ENCODE data around the gene TBRG4. TPM values are rescaled to one million over a fixed set of nuclear protein-coding genes. Genes with fewer than 3 reads are reported as not detected.

Gene TBRG4
- total RNA-seq, 1 donor: 46.6 TPM

DNA sequence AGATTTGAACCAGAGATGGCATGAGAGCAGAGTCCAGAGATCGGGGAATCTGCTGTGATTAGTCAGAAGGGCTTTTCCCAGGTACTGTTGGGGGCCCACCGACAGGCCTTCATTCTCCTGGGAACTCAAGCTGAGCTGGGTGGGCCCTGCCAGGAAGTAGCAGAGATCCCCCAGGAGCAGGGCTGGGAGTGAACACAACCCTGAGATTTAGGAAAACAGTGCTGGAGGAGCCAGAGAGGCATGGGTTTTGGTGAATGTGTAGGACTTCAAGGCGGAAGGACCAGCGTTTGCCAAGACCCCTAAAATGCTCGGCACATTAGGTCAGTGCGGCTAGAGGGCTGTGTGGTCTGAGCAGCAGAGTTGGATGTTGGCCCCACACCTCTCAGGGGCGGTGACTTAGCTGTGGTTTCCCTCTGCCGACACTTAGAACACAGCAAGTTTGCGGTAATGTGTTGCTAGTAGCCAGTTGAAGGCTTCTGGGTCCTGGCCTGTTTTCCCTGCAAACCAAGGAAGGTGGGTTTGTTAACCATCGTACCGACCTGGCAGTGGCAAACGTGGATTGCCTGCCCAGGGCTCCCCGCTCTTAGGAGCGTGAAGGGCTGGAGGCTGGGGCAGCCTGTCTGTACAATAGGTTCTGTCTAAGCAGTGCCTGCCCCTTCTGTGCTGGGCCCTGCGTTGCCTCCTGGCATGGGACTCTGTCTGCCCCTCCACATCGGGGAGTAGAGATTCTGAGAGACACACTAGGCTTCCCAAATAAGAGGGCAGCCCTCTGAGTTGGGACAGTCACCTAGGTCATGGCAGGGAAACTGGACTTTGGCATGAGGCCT, 36.8 kb downstream of the TBRG4 start:
- no peak for DNase-seq (ENCODE audit: low read depth)
- TF ChIP-seq, protein P1, sequence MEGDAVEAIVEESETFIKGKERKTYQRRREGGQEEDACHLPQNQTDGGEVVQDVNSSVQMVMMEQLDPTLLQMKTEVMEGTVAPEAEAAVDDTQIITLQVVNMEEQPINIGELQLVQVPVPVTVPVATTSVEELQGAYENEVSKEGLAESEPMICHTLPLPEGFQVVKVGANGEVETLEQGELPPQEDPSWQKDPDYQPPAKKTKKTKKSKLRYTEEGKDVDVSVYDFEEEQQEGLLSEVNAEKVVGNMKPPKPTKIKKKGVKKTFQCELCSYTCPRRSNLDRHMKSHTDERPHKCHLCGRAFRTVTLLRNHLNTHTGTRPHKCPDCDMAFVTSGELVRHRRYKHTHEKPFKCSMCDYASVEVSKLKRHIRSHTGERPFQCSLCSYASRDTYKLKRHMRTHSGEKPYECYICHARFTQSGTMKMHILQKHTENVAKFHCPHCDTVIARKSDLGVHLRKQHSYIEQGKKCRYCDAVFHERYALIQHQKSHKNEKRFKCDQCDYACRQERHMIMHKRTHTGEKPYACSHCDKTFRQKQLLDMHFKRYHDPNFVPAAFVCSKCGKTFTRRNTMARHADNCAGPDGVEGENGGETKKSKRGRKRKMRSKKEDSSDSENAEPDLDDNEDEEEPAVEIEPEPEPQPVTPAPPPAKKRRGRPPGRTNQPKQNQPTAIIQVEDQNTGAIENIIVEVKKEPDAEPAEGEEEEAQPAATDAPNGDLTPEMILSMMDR (IDR thresholded peaks at IDR 0.05; ENCODE audit: insufficient read depth, low read length): no peak
- H3K4me3 ChIP-seq (ENCODE audit: low read depth, low read length): no peak overlapping the region

DNA sequence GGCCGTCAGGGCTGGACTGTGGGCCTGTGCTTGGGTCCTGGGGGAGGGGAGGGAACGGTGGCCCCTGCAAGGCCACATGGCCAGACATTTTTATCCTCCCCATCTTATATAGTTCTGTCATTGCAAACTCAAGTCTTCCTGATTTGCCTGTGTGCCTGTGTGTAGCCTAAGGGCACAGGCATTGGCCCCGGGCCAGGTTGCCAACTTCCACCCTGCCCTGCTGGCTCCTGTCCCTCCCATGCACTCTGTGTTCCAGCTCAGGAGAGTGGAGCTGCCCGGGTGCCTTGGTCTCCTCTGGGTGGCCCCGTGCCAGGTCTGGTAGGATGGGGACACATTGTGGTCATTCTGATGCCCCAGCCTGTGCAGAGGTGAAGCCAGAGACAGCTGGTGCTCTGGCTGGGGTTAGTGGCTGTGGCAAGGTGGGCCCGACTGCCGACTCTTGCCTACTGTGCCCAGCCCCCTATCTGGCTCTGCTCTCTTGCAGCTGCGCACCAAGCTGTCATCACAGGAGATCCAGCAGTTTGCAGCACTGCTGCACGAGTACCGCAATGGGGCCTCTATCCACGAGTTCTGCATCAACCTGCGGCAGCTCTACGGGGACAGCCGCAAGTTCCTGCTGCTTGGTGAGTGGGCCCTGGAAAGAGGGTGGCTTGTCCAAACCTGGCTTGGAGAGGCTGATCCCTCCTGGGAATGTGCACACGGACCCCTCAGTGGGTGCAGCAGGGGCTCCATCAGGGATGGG, 37.5 kb downstream of the TBRG4 start:
- H3K4me3 ChIP-seq (ENCODE audit: low read depth, low read length): no peak overlapping the region
- no peak for DNase-seq (ENCODE audit: low read depth)
- TF ChIP-seq, protein P1 (IDR thresholded peaks at IDR 0.05; ENCODE audit: insufficient read depth, low read length): no peak

DNA sequence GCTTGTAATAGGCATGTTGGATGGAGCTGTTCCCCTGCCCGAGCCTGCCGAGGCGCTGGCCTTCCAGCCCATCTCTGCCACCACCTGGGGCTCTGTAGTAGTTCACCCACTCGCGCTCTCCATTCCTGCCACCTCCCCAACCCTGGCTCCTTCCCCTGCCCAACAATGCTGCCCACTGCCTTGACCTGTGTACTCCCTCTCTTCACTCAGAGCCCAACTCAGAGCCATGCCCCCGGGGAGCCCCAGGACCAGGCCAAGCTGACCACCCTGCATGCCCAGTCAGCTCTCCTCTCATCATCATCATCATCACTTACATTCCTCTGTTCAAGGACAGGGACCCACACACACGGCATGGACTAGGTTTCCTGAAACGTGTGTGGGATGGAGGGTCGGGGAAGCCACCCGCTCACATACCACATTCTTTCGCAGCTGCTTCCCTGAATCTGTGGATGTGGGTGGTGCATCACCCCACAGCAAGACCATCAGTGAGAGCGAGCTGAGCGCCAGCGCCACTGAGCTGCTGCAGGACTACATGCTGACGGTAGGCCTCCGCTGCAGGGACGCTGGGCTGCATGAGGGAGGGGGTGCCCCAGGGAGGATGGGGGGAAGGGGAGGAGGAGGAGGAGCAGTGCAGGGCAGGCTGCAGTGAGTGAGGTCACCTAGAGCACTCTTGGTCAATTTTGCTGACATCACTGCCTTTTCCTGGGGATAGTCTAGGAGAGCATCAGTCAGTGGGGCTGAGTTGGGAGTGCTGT, 38.3 kb downstream of the TBRG4 start:
- DNase-seq (ENCODE audit: low read depth): no peak
- TF ChIP-seq, protein P1 (IDR thresholded peaks at IDR 0.05; ENCODE audit: insufficient read depth, low read length): no peak
- no peak overlapping the region for H3K4me3 ChIP-seq (ENCODE audit: low read depth, low read length)

DNA sequence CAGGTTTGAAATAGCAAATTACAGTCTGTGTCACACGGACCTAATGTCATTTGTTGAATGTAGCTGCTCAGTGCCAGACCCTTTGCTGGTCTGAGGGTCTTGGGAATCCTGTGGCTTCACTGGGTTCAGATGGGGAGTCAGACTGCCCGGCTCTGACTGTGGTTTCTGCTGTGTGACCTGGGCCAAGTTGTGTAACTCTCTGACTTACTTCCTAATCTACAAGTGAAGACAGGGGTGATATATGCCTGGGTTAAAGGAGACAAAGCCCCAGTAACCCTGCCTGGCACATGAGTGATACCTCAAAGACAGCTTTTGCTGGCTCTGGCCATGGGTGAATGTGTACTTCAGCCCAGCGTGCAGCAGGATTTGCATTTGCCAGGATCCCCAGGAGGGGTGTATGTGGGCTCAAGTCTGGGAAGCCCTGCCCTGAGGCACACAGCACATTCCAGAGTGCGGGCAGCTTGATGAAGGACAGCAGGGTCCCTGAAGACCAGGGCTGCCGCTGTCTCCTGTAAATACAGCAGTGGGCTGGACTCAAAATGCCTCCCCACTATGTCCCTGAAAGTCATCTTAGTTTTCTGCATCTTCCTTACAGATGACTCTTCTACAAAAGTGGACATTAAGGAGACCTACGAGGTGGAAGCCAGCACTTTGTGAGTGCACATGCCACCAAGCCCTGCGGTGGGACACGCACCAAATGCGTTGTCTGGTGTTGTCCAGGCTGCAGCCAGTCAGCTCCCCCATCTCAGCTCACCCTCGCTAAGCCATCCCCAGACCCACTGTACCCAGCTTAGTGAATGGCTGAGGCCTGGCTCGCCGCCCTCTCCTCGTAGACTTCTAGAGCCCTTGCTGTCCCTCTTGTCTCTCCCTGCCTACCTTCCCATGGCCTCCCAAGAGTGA, 39.1 kb downstream of the TBRG4 start:
- no peak overlapping the region for H3K4me3 ChIP-seq (ENCODE audit: low read depth, low read length)
- DNase-seq (ENCODE audit: low read depth): no peak
- TF ChIP-seq, protein P1 (IDR thresholded peaks at IDR 0.05; ENCODE audit: insufficient read depth, low read length): no peak

DNA sequence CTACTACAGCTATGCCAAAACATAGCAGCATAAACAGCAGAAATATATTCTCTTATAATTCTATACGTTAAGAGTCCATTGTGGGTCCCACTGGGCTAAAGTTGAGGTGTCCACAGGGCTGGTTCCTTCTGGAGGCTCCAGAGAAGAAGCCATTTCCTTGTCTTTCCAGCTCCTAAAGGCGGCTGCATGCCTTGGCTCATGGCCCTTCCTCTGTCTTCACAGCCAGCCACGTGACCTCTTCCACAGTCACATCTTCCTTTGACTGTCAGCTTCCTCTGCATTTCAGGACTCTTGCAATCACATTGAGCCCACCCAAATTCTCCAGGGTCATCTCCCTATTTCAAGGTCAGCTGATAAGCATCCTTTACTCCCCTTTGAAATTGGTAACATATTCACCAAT, 40.0 kb downstream of the TBRG4 start:
- no peak for DNase-seq (ENCODE audit: low read depth)
- TF ChIP-seq, protein P1 (IDR thresholded peaks at IDR 0.05; ENCODE audit: insufficient read depth, low read length): no peak
- H3K4me3 ChIP-seq (ENCODE audit: low read depth, low read length): no peak overlapping the region

DNA sequence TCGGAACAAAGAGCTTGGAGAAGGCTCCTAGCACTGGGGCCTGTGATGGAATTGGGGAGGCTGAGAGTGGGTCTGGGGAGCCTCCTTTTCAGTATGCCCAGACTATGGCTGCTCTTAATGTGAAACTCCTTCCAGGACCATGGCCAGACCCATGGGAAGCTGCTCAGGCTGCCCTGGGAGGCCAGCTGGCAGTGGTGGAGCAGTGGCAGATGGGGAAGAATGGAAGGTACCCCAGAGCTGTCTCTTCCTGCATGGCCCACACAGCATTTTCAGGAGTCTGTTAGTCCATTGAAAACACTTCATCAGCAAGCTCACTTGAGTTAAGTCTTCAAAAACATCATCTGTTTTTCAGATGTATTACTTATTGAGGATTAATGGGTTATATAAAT, 41.2 kb downstream of the TBRG4 start:
- H3K4me3 ChIP-seq (ENCODE audit: low read depth, low read length): no peak overlapping the region
- DNase-seq (ENCODE audit: low read depth): no peak
- TF ChIP-seq, protein P1 (IDR thresholded peaks at IDR 0.05; ENCODE audit: insufficient read depth, low read length): no peak
